Measurements from ENCODE around the gene AKAP8L.

The AKAP8L gene

GRCh38 chr19:15448778-15449619, 30.2 kb upstream of the AKAP8L start:
- no peak for DNase-seq

GRCh38 chr19:15448044-15448777, 29.4 kb upstream of the AKAP8L start:
- no peak for DNase-seq

GRCh38 chr19:15447057-15447456, 28.3 kb upstream of the AKAP8L start:
- DNase-seq = no peak

DNA sequence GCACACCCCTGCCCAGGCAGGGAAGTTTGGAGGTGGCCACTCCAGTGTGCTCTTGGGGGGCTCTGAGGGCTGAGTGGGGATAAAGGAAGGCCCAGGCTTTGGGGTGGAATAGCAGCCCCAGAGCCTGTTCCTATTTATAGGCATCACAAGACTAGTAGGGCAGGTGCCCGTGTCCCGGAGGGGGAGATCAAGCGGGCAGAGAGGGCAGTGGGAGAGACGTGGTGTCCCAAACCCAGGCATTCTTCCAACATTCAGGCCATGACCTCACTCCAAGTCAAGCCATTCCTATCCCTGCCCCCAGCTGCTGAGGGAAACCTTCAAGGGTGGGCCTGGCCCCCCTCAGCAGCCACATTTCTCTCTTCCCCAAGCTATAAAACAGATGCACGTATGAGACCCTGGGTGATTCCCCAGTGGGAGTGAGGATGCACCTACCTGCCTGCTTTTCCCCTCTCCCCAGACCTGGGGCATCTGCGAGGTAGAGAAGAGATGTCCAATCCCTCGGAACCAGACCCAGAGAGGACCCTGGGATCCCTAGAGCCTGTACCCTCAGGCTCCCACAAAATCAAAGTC, 27.1 kb upstream of the AKAP8L start:
- no peak for DNase-seq

GRCh38 chr19:15445227-15445605, 26.4 kb upstream of the AKAP8L start:
- DNase-seq = no peak

DNA sequence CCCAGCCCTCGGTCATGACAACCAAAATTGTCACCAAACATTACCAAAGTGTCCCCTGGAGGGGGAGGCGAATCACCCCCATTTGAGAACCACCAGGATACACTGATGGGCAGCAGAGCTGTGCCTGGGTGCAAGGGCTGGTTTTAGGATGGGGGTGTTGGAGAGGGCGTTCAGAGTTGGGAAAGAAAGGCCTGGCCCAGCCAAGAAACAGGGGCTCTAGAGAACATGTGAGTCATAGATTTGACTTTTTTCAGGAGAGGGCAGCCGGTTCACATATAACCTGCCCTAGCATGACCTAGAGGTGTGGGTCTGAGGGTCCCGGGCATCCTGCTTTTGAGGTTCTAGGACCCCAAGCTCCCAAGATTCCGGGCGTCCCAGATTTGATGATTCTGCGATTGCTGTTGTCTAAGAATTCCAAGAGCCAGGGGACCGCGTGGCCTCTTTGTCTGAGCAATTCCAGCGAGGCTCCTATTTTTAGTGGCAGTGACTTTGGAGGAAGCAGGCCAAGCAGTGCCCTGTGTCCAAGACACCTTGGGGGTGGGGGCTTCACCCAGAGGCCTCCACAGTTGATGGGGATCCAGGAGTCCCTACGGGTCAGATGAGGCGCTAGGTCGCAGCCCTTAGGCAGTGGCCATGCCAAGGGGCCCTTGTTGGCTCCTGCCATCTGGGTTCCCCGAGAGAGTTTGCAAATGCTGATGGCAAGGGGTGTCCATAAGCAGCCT, 25.9 kb upstream of the AKAP8L start:
- no peak for DNase-seq

DNA sequence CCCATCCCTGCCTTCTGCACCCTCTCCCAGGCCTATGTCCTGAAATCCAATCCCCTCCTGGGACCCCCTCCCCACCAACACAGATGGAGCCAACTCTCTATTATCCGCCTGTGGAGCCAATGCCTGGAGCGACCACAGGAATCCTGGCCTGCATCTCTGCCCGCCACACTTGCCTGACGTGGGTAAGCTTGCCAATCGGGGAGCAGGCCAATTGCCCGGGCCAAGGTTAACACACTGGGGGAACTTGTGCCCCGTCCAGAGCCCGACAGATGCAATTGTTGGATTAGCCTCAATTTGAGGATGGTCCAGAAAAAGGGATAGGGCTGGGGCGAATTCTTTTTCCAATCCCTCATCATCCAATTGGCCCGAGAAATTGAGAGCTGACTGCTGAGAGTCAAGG, 25.1 kb upstream of the AKAP8L start:
- no peak for DNase-seq

DNA sequence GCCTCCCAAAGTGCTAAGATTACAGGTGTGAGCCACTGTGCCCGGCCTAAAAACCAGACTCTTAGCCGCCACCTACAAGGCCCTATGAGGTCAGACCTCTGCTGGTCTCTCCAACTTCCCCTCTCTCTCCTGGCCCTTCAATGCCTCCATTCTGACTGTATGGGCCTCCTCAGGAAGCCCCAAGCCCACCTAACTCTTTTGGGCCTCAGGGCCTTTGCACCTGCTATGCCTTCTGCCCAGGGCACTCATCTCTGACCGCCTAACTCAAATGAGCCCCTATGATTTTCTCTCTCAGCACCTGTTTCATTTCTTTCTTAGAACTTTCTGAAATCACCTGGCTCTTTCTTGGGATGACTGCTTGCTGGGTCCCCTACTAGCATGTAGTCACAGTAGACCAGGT, 24.5 kb upstream of the AKAP8L start:
- DNase-seq = no peak

DNA sequence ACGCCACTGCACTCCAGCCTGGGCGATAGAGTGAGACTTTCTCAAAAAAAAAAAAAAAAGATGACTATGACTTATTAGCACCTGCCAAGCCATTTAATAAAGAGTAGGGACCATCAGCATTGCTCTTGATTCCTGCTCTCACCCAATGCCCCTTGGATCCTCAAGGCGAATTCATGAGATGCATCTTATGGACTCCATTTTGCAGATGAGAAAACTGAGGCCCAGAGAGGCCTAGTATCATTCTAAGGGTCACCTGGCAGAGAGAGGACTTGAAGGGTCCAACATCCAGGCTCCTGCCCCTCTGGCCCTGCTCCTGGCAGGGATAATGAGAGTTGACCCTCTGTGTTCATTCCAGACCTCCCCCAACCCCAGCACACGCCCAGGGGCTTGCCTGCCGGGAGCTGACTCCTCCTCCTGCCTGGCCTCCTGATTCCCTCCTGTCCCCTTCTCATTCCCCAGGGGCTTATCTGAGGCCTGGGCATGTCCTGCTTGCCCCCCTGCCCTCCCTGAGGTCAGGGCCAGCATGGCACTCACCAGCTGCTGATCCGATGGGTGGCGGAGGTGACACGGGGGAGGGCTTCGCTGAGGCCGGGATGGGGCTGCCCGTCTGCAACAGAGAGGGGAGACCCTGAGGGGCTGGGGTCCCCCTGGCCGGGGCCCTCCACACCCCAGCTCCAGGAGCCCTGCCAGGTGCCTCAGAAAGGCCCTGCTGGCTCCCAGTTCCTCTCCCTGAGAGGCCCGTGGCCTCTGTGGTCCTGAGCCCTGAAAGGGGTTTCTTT, 23.5 kb upstream of the AKAP8L start:
- no peak for DNase-seq

DNA sequence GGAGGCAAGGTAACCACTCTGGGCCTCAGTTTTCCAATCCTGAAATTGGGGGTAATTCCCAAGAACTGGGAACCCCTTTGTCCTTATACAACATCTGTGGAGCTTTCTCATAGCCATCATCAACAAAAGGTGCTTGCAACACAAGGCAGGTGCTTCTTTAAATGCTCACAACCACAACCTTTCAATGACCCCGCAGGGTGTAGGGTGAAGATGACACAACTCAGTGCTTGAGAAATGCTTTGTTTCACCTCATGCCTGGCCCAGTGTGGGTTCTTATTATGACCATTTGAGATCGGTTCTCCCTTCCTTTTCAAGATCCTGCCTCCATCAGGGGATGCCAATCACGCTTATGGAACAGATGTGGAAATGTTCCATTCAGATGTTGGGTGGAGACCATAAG, 22.5 kb upstream of the AKAP8L start:
- no peak for DNase-seq

DNA sequence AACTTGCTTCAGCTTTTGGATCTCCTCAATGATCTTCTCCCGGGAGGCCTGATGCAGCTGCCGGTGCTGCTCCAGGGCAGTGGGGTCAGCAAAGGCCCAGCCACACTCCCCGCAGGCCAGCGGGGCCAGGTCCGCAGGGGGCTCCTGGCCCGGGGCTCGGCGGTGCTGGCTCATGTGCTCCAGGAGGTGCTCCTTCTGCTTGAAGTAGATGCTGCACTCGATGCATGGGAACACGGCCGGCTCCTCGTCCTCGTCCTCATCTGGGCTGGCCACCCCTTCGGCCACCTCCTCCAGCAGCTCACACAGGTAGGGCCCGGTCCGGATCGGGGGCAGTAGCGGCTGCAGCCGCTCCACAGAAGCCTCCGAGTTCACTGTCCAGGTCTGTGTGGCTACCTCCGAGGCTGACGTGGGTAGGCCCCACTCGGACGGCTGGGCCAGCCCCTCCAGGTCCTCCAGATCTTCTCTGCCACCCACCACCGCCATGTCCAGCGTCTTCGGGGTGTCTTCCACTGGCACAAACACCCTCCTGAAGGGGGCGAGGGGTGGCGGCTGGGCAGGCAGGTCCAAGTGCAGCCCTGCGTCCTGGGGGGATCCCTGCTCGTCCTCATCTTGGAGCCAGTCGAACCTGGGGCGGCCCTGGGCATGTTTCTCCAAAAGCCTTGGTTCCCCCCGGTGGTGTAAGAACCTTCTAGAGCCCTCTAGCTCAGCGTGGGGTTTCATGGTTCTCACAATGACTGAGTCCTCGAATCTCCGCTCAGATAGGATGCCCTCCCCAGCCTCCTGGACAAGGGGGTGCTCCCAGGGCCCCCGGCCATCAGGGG, 21.2 kb upstream of the AKAP8L start:
- DNase-seq = no peak

- no peak for DNase-seq
Measured at GRCh38 chr19:15439078-15439799, 20.5 kb upstream of the AKAP8L start.

GRCh38 chr19:15438577-15438976, 19.8 kb upstream of the AKAP8L start:
- DNase-seq = no peak

DNA sequence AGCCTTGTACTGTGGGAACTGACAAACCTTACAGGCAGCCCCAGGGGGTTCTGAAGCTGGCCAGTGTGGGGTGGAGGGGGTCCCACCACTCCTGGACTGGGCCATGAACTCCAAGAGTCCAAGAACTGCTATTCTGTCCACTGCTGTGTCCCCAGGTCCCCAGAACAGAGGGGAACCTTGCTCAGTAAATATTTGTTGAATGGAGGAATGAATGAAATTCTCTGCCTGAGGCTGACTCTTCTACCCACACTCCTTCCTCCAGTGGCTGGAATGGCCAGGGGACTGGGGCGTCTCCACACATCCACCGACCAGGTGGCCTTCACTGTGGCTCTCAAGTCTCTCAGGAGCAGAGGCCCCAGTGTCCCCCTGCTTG, 19.3 kb upstream of the AKAP8L start:
- DNase-seq = no peak

GRCh38 chr19:15437355-15438123, 18.8 kb upstream of the AKAP8L start:
- DNase-seq = no peak

DNA sequence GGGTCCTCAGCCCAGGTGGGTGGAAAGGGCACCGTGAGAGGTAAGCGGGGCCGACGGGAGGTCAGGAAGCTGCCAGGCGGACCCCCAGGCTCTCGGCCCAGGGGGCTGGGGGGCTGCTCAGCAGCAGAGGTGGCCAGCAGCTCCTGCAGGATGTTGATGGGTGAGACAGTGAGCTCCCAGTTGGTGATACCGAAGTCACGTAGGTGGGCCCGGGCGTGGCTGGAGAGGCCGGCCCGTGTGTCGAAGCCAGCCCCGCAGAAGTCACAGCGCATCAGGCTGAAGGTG, 18.0 kb upstream of the AKAP8L start:
- DNase-seq = no peak

DNA sequence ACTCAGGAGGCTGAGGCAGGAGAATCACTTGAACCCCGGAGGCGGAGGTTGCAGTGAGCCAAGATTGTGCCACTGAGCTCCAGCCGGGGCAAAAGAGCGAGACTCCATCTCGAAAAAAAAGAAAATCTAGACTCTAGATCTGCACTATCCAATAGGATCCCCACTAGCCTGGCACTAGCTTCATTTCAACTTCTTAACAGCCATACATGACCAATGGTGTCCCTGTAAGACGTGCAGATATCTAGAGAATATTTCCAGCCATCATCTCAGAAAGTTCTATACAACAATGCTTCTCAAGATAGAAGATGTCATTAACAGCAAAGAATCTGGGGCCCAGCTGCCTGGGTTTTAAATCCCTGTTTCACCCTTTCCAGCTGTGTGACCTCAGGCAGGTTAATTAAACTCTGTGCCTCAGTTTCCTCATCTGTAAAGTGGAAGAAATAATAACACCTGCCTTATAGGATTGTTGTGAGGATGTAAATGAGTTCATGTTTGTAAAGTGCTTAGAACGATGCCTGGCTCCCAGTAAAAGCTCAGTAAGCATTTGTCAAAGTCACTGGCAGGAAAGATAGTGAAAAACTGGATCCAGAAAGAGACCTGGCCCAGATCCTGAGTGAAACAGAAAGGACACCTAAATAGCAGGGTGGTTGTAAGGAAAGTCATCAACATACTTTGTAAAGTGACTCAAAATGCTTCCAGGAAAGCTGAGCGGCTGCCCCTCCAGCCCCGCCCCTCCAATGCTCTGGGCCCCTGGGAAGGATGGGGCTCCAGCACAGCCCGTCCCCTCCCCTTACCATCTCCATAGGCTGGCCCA, 17.4 kb upstream of the AKAP8L start:
- DNase-seq = no peak

GRCh38 chr19:15433519-15434069, 14.8 kb upstream of the AKAP8L start:
- no peak for DNase-seq

Measured in CD4-positive, alpha-beta T cell treated with Interleukin-4 for 4 hours (primary cell).